Measurements from ENCODE around the gene SLC12A4. TPM values are rescaled to one million over a fixed set of nuclear protein-coding genes. Genes with fewer than 3 reads are reported as not detected.

The SLC12A4 gene
- total and polyA plus RNA-seq, 2 of the 13 experiments (the other 11 are each of a cell fraction or from before 2014, with no cell fraction given) = 65.1 to 84.3 TPM

GRCh38 chr16:67943256-67943618 is 25.2 kb downstream of the SLC12A4 start (continued):
- TF ChIP-seq ZBTB2 (CRISPR knock-in tag; IDR thresholded peaks at IDR 0.05; ENCODE audit: low read depth) (peak; percentile 15; the same call in 1 of the 2 replicates), RARG (CRISPR knock-in tag; IDR thresholded peaks at IDR 0.05; ENCODE audit: low read depth) (0 out of 2 replicates have a peak, but pooled peaks have one; percentile 36), LBX2 (CRISPR knock-in tag; IDR thresholded peaks at IDR 0.05; ENCODE audit: borderline replicate concordance) (0 out of 2 replicates have a peak, but pooled peaks have one; percentile 24), ETV5 (CRISPR knock-in tag; IDR thresholded peaks at IDR 0.05; ENCODE audit: borderline replicate concordance) (no peak; the same call in 1 of the 2 replicates), FOXK1 (CRISPR knock-in tag; IDR thresholded peaks at IDR 0.05; ENCODE audit: borderline replicate concordance, low read depth) (0 out of 2 replicates have a peak, but pooled peaks have one; percentile 35), HINFP (CRISPR knock-in tag; IDR thresholded peaks at IDR 0.05; ENCODE audit: low read depth) (no peak), DPF2 (CRISPR knock-in tag; IDR thresholded peaks at IDR 0.05; ENCODE audit: borderline replicate concordance, low read depth) (peak; percentile 95), PCBP2 (optimal IDR thresholded peaks at IDR 0.05; ENCODE audit: low read depth, low read length, poor library complexity, severe bottlenecking) (peak; percentile 81), ZNF264 (CRISPR knock-in tag; IDR thresholded peaks at IDR 0.05) (peak; percentile 12; the same call in 1 of the 2 replicates), MYC (CRISPR knock-in tag; IDR thresholded peaks at IDR 0.05; ENCODE audit: borderline replicate concordance) (peak; percentile 6; the same call in 1 of the 2 replicates), SMAD1 (CRISPR knock-in tag; IDR thresholded peaks at IDR 0.05; ENCODE audit: borderline replicate concordance, low read depth) (peak; percentile 22; the same call in 1 of the 2 replicates), ZNF615 (CRISPR knock-in tag; IDR thresholded peaks at IDR 0.05; ENCODE audit: borderline replicate concordance) (no peak), ZNF770 (CRISPR knock-in tag; IDR thresholded peaks at IDR 0.05) (peak; percentile 29; the same call in 1 of the 2 replicates), TARDBP (CRISPR knock-in tag; IDR thresholded peaks at IDR 0.05) (peak; percentile 82; the same call in 1 of the 2 replicates), RXRA (CRISPR knock-in tag; IDR thresholded peaks at IDR 0.05) (peak; percentile 42; the same call in 1 of the 2 replicates), TOE1 (CRISPR knock-in tag; IDR thresholded peaks at IDR 0.05) (no peak), ZNF619 (CRISPR knock-in tag; IDR thresholded peaks at IDR 0.05) (no peak; the same call in 1 of the 2 replicates), RXRB (CRISPR knock-in tag; IDR thresholded peaks at IDR 0.05; ENCODE audit: borderline replicate concordance) (peak; percentile 53), ATF4 (CRISPR knock-in tag; IDR thresholded peaks at IDR 0.05) (peak in 1 of 2 experiments; percentile 39; a peak in 1 of 4 replicates), ZNF326 (CRISPR knock-in tag; IDR thresholded peaks at IDR 0.05; ENCODE audit: borderline replicate concordance) (no peak), CENPX (CRISPR knock-in tag; IDR thresholded peaks at IDR 0.05) (no peak)
